ENCODE measurements around the gene SP5. TPM values are rescaled to one million over a fixed set of nuclear protein-coding genes. Genes with fewer than 3 reads are reported as not detected.

SP5 gene
- total and polyA plus RNA-seq, 2 of the 4 experiments (the other 2 are of a cell fraction): not detected

- peak overlapping the region; percentile 88 for H3K4me2 ChIP-seq (ENCODE audit: low read depth, low read length)
- no peaks in the 10 kb centered on the region for H3K9me3 ChIP-seq (ENCODE audit: control insufficient read depth, insufficient read depth, low read length)
- H4K91ac ChIP-seq (ENCODE audit: insufficient read depth, low read depth, low read length): no peak overlapping the region
- TF ChIP-seq MXI1 (IDR thresholded peaks at IDR 0.05; ENCODE audit: borderline replicate concordance, low read depth, low read length): no peak
- TF ChIP-seq CEBPB (IDR thresholded peaks at IDR 0.05; ENCODE audit: low read depth, low read length): 0 out of 2 replicates have a peak, but pooled peaks have one; percentile 28
- no peak for TF ChIP-seq RFX5 (IDR thresholded peaks at IDR 0.05; ENCODE audit: low read depth, low read length)
- no peak for TF ChIP-seq SMC3 (IDR thresholded peaks at IDR 0.05; ENCODE audit: low read depth, low read length)
- TF ChIP-seq USF2 (IDR thresholded peaks at IDR 0.05; ENCODE audit: low read depth, low read length): no peak
- TF ChIP-seq MAZ (IDR thresholded peaks at IDR 0.05; ENCODE audit: borderline replicate concordance, low read depth, low read length): no peak
- TF ChIP-seq CHD1 (IDR thresholded peaks at IDR 0.05; ENCODE audit: low read depth, low read length): no peak
- no peak for TF ChIP-seq RCOR1 (IDR thresholded peaks at IDR 0.05; ENCODE audit: insufficient replicate concordance, low read length)
- TF ChIP-seq CTCF (conservative IDR thresholded peaks at IDR 0.05; ENCODE audit: low read depth, low read length): no peak
- peak; percentile 45; the same call in 1 of the 2 replicates for TF ChIP-seq BHLHE40 (IDR thresholded peaks at IDR 0.05; ENCODE audit: low read depth, low read length)
- peak; percentile 17; the same call in 1 of the 2 replicates for TF ChIP-seq MAFK (IDR thresholded peaks at IDR 0.05; ENCODE audit: low read depth, low read length)
- TF ChIP-seq ELK1 (IDR thresholded peaks at IDR 0.05; ENCODE audit: borderline replicate concordance, low read depth, low read length): no peak
- TF ChIP-seq NFE2L2 (IDR thresholded peaks at IDR 0.05; ENCODE audit: low read depth, low read length): peak; percentile 30; the same call in 1 of the 2 replicates
- no peak for TF ChIP-seq POLR2A (IDR thresholded peaks at IDR 0.05; ENCODE audit: low read depth, low read length)
- H3K4ac ChIP-seq (ENCODE audit: low read depth, low read length): no peak overlapping the region
- no peaks in the 10 kb centered on the region for H4K20me1 ChIP-seq (ENCODE audit: insufficient read depth, low read length)
- H3K14ac ChIP-seq (replicated peaks; ENCODE audit: low read depth, low read length): no peak overlapping the region
- H3K4me3 ChIP-seq (ENCODE audit: insufficient read depth, low read depth, low read length): no peak overlapping the region
- H4K8ac ChIP-seq (ENCODE audit: low read depth in 2 of 2, low read length in 2 of 2): no peak overlapping the region
- POLR2A ChIA-PET (ENCODE audit: unreplicated experiment): no interaction called here
- no peak overlapping the region for H4K5ac ChIP-seq (ENCODE audit: low read depth, low read length)
- no peak overlapping the region for H3K27ac ChIP-seq (ENCODE audit: insufficient read depth, low read length)
- peak; percentile 95 for DNase-seq
- no CpG with 5 or more reads among the region's 4 CpGs for WGBS, 2 experiments (ENCODE audit: extremely low coverage in 2 of 2, insufficient read length in 1 of 2)
- no peaks in the 10 kb centered on the region for H3K9me1 ChIP-seq (ENCODE audit: insufficient read depth, low read length)
- no peak overlapping the region for H3K9ac ChIP-seq (ENCODE audit: low read depth, low read length)
- in situ Hi-C loops (cut with MboI; ENCODE audit: low sequenced_read_pairs): no loop called here
- H2BK5ac ChIP-seq (ENCODE audit: low read depth, low read length, poor library complexity, severe bottlenecking): no peak overlapping the region
- no peak overlapping the region for H2AK5ac ChIP-seq (ENCODE audit: low read depth, low read length)
- peaks cover 2% of the 10 kb centered on the region; the same call in 1 of the 2 replicates for H3K4me1 ChIP-seq (ENCODE audit: control insufficient read depth, insufficient read depth, low read length)
- H3K23ac ChIP-seq (ENCODE audit: low read depth, low read length): no peak overlapping the region
- no peaks in the 10 kb centered on the region for H3K79me1 ChIP-seq (ENCODE audit: low read depth in 1 of 2, low read length in 2 of 2)
- H2AFZ ChIP-seq (replicated peaks; ENCODE audit: low read length, poor library complexity): peak overlapping the region; percentile 81
- H2BK15ac ChIP-seq (ENCODE audit: low read depth, low read length): no peak overlapping the region
- no peak overlapping the region for H2AK9ac ChIP-seq (replicated peaks; ENCODE audit: low read depth, low read length, poor library complexity)
- dilution Hi-C loops (cut with HindIII; ENCODE audit: low sequenced_read_pairs, unreplicated experiment): no loop called here
- no peak overlapping the region for H2BK120ac ChIP-seq (ENCODE audit: low read depth, low read length)
- CTCF ChIA-PET: no interaction called here
- peak; percentile 87 for ATAC-seq (ENCODE audit: low read depth)
- H3K27me3 ChIP-seq (ENCODE audit: control insufficient read depth, insufficient read depth, low read length): no peaks in the 10 kb centered on the region
- H3K56ac ChIP-seq (ENCODE audit: extremely low read depth, insufficient read depth, low read length): no peak overlapping the region
- BruUV-seq (replicated peaks): no TSS peak
- intact Hi-C loops (cut with micrococcal nuclease): no loop called here
- H2BK20ac ChIP-seq (ENCODE audit: low read depth, low read length): no peak overlapping the region
- H3K36me3 ChIP-seq (ENCODE audit: control insufficient read depth, insufficient read depth, low read length): no peaks in the 10 kb centered on the region
- H3K18ac ChIP-seq (ENCODE audit: low read depth, low read length): no peak overlapping the region; the same call in 1 of the 2 replicates
These were observed 32.8 kb downstream of the SP5 start for GRCh38 chr2:170747921-170748320.
